RWPE1 (cell line): ENCODE data around the gene VSIG8.
"Not testable (repeated sequence)": the region's sequence is repeated elsewhere in the genome, so short reads cannot be mapped to it uniquely, and the experiment has no call there.

Source experiments
- CTCF ChIA-PET: fragments of 350-600 bp; sonication (Branson Sonifier 250); formaldehyde crosslinking; extraction: SDS; loops from one replicate; lab custom pipeline; 2021; lab: Yijun Ruan, JAX
- POLR2A ChIA-PET: fragments of 400-600 bp; formaldehyde crosslinking; extraction: SDS; loops from one replicate; lab custom pipeline; 2020; ENCODE audit warnings: antibody characterized with exemption; ENCODE audit not compliant: low non-redundant PET; lab: Yijun Ruan, JAX
- DNase-seq: peaks from one replicate; pipeline ENCODE4 v3.0.0; 2012; ENCODE audit warnings: low spot score
- H3K27ac ChIP-seq: fragments of 450-650 bp; 2 replicates; pipeline ENCODE4 v1.5.1; 2017
- TF ChIP-seq, protein P1 (sequence below): fragments of 450-650 bp; conservative IDR thresholded peaks from 2 replicates; pipeline ENCODE4 v1.5.1; 2017; ENCODE audit warnings: low read depth, mild to moderate bottlenecking

Gene VSIG8, protein sequence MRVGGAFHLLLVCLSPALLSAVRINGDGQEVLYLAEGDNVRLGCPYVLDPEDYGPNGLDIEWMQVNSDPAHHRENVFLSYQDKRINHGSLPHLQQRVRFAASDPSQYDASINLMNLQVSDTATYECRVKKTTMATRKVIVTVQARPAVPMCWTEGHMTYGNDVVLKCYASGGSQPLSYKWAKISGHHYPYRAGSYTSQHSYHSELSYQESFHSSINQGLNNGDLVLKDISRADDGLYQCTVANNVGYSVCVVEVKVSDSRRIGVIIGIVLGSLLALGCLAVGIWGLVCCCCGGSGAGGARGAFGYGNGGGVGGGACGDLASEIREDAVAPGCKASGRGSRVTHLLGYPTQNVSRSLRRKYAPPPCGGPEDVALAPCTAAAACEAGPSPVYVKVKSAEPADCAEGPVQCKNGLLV

GRCh38 chr1:159862557-159862956 lies at the start of gene VSIG8:
Gene VSIG8 (minus strand): TSS chr1:159862657. CDS start chr1:159862521, 136 bp downstream.
- POLR2A ChIA-PET, result no interaction called here
- TF ChIP-seq, protein P1, sequence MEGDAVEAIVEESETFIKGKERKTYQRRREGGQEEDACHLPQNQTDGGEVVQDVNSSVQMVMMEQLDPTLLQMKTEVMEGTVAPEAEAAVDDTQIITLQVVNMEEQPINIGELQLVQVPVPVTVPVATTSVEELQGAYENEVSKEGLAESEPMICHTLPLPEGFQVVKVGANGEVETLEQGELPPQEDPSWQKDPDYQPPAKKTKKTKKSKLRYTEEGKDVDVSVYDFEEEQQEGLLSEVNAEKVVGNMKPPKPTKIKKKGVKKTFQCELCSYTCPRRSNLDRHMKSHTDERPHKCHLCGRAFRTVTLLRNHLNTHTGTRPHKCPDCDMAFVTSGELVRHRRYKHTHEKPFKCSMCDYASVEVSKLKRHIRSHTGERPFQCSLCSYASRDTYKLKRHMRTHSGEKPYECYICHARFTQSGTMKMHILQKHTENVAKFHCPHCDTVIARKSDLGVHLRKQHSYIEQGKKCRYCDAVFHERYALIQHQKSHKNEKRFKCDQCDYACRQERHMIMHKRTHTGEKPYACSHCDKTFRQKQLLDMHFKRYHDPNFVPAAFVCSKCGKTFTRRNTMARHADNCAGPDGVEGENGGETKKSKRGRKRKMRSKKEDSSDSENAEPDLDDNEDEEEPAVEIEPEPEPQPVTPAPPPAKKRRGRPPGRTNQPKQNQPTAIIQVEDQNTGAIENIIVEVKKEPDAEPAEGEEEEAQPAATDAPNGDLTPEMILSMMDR, result no peak
- CTCF ChIA-PET, result interaction anchor here (0.6 kb wide), 1 partner anchor 17 kb away, joined by 3 read pairs; no protein-coding TSS in a partner anchor
- H3K27ac ChIP-seq, result no peak within 1 kb of the TSS
- no peak for DNase-seq

DNA sequence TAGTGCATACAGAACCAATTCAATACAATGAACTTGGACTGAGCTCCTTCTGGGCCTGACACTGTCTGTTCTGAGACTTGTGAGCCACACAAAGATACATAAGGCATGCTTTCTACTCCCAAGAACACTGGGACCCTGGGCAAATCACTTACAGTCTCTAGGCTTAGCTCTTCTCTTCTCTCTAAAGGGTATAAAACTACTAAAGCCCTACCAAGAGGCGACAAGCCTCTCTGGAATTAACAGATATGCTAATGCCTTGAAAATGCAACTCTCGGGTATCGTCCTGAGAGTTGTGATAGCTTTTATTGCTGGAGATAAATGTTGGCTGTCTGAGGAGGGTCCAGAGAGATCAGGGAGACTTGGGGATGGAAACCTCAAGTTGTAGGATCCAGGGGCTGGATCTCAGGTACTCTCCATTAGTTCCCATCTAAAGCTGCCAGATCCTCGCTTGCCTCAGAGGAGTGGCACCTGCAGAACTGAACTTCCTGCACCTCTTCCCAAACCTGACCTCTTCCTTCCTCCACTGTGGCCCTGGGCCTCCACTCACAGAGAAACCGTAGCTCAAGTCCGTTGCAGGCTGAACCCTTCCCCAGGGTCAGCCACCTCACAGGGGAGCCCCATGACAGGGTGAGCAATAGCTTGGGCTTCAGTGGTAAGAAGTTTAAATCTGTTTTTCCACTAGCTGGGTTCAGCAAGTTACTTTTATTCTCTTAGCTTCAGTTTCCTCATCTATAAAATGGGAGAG lies 49.0 kb upstream of the VSIG8 start:
- ChIA-PET CTCF (no interaction called here), POLR2A (no interaction called here)
- no peak for DNase-seq
- peak overlapping the region; percentile 61 for H3K27ac ChIP-seq
- TF ChIP-seq, protein P1, result no peak

DNA sequence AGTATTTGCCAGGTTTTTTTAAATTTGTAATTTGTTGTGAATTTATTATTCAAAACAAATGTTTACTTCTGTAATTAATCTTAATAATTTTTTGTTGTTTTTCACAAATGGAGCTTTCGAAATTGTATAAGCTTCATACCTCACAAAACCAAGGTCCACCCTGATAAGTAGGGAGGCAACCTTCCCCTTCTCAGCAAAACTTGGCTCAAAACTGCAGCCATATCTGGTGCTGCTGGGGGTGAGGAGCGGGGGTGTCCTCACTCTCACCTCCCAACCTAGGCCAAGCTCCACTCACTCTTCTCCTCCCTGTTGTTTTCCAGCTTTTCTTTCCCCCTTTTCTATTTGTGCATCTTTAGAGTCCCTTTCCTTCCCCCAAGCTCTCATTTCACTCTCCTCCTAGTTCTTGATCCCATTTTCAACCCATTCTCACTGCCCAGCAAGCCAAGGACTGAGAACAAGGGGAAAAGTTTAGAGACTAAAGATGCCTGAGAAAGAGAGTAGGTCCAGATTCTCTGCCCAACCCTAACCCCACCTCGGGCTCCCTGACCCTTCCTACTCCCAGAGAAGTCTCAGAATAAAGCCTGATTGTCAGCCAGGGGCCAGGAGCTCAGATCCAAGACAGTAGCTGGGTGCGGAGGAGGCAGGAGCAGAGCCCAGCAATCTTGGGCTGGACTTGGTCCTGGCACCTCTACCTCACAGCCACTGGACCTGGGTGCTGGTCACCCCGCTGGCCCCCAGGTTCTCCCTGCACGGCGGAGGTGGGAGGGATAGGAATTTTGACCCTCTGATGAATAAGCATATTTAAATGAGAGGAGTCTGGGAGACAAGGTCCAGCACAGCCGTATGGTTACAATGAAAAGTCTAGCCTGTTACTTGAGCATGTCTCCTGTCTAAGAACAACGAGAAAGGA lies 45.8 kb upstream of the VSIG8 start:
- TF ChIP-seq, protein P1, result no peak
- no peak for DNase-seq
- CTCF ChIA-PET, result interaction anchor here (1.0 kb wide), 1 partner anchor 17 kb away, joined by 3 read pairs; the partner anchor contains the start of gene TAGLN2
- POLR2A ChIA-PET, result interaction anchor here (0.6 kb wide), 1 partner anchor 32 kb away, joined by 3 read pairs; no protein-coding TSS in a partner anchor
- no peak overlapping the region for H3K27ac ChIP-seq

- DNase-seq, result no peak
- ChIA-PET POLR2A (no interaction called here), CTCF (no interaction called here)
- H3K27ac ChIP-seq, result no peak overlapping the region
- TF ChIP-seq, protein P1, result no peak
Measured at GRCh38 chr1:159906960-159907359, 44.5 kb upstream of the VSIG8 start.

GRCh38 chr1:159904036-159904435 lies 41.6 kb upstream of the VSIG8 start:
- CTCF ChIA-PET, DNase-seq, H3K27ac ChIP-seq, POLR2A ChIA-PET: not testable (repeated sequence)

GRCh38 chr1:159902541-159902940 lies 40.1 kb upstream of the VSIG8 start:
- ChIA-PET CTCF (no interaction called here), POLR2A (no interaction called here)
- no peak for DNase-seq
- TF ChIP-seq, protein P1, result no peak
- no peak overlapping the region for H3K27ac ChIP-seq
